Ishikawa (cell line): Measurements from ENCODE around the gene MEOX2.

Experiments
- CEBPB ChIP-seq: IDR thresholded peaks from 2 replicates; pipeline ENCODE4 v1.6.1; 2012
- CREB1 ChIP-seq: IDR thresholded peaks from 2 replicates; pipeline ENCODE4 v1.6.1; 2012; ENCODE audit warnings: low read depth
- EGR1 ChIP-seq: IDR thresholded peaks from 2 replicates; pipeline ENCODE4 v1.6.1; 2012
- EP300 ChIP-seq: IDR thresholded peaks from 2 replicates; pipeline ENCODE4 v1.6.1; 2012; ENCODE audit warnings: borderline replicate concordance
- FOXM1 ChIP-seq: IDR thresholded peaks from 2 replicates; pipeline ENCODE4 v1.6.1; 2012; ENCODE audit warnings: low read depth, borderline replicate concordance
- NFIC ChIP-seq: IDR thresholded peaks from 2 replicates; pipeline ENCODE4 v1.6.1; 2012
- RAD21 ChIP-seq: IDR thresholded peaks from 2 replicates; pipeline ENCODE4 v1.6.1; 2012; ENCODE audit warnings: low read depth
- TAF1 ChIP-seq: IDR thresholded peaks from 2 replicates; pipeline ENCODE4 v1.6.1; 2012; ENCODE audit warnings: low read depth, mild to moderate bottlenecking
- TCF12 ChIP-seq: IDR thresholded peaks from 2 replicates; pipeline ENCODE4 v1.6.1; 2012; ENCODE audit warnings: low read depth
- TEAD4 ChIP-seq: IDR thresholded peaks from 2 replicates; pipeline ENCODE4 v1.6.1; 2012
- YY1 ChIP-seq: IDR thresholded peaks from 2 replicates; pipeline ENCODE4 v1.6.1; 2012; ENCODE audit warnings: low read depth
- ZBTB7A ChIP-seq: IDR thresholded peaks from 2 replicates; pipeline ENCODE4 v1.6.1; 2012; ENCODE audit warnings: low read depth
- TF ChIP-seq, protein P1 (sequence below): IDR thresholded peaks from 2 replicates; pipeline ENCODE4 v1.6.1; 2012
- TF ChIP-seq, protein P2 (sequence below): IDR thresholded peaks from 2 replicates; pipeline ENCODE4 v1.6.1; 2012
- TF ChIP-seq, protein P3 (sequence below): IDR thresholded peaks from 2 replicates; pipeline ENCODE4 v1.6.1; 2012; ENCODE audit warnings: low read depth, mild to moderate bottlenecking

Gene MEOX2

DNA sequence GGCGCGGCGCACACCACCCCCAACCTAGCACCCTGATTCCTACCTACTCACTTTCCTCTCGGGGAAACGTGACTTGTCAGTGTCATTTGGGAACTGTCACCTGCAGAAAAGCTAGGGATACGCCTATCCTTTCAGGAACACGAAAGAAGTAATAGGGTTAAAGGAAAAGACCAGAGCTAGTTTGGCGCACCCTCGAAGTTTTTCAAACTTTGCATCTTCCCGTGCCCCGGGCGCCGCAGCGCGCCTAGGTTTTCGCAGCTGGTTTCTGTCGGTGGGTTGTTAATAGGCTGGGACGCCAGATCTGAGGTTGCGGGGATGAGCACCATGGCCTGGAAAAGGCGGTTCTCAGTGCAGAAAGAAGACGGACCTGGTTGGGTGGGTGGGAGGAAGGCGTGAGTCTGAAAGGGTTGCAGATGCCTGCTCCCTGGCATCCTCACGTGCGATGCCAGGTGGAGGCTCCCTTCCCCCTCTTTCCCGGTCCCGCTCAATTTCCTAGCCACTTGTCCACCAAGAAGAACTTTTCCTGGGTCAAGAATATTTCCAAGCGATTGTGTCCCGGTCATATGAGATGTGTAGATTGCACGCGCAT is 568 bp upstream of the MEOX2 start:
- TF ChIP-seq TCF12, result no peak
- no peak for TF ChIP-seq CREB1
- TF ChIP-seq TEAD4, result no peak
- TF ChIP-seq, protein P1, sequence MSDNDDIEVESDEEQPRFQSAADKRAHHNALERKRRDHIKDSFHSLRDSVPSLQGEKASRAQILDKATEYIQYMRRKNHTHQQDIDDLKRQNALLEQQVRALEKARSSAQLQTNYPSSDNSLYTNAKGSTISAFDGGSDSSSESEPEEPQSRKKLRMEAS, result no peak

DNA sequence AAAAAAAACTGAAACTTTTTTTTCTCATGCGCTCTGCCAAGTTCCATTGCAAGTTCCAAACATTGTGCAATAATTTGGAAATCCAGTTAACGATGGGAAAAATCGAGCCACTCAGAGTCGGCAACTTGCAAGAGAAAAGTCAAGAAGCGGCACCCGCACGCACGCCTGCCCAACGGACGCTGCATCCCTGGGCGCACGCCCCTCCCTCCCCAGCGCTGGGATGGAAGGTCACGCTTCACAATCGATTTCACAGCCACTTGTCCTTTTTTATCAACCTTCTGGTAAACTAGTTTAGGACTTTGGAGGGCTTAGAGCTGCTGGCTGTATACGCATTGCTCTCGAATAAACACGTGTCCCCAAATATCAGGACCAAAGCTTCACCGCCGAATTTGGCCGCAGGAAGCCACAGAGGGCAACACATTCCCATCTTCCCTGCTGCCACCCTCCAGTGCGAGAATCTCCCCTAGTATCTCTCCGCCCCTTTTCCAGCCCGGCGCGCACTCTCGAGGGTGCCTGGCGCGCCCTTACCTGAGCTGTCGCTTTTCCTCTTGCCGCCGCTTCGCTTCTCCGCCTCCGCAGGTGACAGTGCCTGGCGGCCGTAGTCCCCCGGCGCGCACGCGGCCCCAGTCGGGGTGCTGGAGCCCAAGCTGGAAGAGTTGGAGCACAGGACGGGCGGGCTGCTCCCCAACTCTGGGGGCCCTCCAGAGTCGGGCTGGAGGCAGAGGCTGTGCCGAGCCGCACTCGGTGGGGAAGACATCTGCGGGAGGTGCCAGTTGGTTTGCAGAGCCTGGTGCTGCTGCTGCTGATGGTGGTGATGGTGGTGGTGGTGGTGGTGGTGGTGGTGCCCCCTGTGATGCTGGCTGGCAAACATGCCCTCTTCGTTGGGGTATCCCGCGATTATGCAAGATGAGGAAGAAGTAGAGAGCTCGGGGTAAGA is 857 bp downstream of the MEOX2 start:
- TF ChIP-seq, protein P2, sequence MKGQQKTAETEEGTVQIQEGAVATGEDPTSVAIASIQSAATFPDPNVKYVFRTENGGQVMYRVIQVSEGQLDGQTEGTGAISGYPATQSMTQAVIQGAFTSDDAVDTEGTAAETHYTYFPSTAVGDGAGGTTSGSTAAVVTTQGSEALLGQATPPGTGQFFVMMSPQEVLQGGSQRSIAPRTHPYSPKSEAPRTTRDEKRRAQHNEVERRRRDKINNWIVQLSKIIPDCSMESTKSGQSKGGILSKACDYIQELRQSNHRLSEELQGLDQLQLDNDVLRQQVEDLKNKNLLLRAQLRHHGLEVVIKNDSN, result no peak
- no peak for TF ChIP-seq FOXM1

DNA sequence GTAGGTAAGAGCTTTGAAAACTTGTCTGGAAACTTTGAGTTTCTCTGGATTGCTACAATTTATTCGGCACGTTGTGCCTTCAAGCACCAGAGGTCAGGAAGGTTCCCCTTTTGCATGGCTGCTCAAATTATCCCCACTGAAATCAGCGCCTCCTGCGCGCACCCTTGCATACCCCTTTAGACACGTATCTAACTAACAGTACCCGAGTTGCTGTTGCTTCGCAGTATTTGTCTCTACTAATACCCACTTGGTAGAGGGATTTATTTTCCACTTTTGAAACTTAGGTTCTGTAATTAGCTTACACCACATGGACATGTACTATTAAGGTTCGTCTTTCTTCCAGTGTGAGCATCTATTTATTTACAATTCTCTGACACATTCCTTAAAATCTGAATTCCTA is 1.6 kb downstream of the MEOX2 start:
- no peak for TF ChIP-seq RAD21
- TF ChIP-seq CEBPB, result no peak
- TF ChIP-seq TCF12, result no peak
- no peak for TF ChIP-seq NFIC
- no peak for TF ChIP-seq TAF1
- TF ChIP-seq, protein P1, result no peak
- no peak for TF ChIP-seq EGR1
- no peak for TF ChIP-seq CREB1
- TF ChIP-seq YY1, result no peak
- TF ChIP-seq ZBTB7A, result no peak
- no peak for TF ChIP-seq FOXM1
- no peak for TF ChIP-seq TEAD4
- TF ChIP-seq EP300, result no peak
- TF ChIP-seq, protein P2, result no peak
- TF ChIP-seq, protein P3, sequence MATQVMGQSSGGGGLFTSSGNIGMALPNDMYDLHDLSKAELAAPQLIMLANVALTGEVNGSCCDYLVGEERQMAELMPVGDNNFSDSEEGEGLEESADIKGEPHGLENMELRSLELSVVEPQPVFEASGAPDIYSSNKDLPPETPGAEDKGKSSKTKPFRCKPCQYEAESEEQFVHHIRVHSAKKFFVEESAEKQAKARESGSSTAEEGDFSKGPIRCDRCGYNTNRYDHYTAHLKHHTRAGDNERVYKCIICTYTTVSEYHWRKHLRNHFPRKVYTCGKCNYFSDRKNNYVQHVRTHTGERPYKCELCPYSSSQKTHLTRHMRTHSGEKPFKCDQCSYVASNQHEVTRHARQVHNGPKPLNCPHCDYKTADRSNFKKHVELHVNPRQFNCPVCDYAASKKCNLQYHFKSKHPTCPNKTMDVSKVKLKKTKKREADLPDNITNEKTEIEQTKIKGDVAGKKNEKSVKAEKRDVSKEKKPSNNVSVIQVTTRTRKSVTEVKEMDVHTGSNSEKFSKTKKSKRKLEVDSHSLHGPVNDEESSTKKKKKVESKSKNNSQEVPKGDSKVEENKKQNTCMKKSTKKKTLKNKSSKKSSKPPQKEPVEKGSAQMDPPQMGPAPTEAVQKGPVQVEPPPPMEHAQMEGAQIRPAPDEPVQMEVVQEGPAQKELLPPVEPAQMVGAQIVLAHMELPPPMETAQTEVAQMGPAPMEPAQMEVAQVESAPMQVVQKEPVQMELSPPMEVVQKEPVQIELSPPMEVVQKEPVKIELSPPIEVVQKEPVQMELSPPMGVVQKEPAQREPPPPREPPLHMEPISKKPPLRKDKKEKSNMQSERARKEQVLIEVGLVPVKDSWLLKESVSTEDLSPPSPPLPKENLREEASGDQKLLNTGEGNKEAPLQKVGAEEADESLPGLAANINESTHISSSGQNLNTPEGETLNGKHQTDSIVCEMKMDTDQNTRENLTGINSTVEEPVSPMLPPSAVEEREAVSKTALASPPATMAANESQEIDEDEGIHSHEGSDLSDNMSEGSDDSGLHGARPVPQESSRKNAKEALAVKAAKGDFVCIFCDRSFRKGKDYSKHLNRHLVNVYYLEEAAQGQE, result no peak

DNA sequence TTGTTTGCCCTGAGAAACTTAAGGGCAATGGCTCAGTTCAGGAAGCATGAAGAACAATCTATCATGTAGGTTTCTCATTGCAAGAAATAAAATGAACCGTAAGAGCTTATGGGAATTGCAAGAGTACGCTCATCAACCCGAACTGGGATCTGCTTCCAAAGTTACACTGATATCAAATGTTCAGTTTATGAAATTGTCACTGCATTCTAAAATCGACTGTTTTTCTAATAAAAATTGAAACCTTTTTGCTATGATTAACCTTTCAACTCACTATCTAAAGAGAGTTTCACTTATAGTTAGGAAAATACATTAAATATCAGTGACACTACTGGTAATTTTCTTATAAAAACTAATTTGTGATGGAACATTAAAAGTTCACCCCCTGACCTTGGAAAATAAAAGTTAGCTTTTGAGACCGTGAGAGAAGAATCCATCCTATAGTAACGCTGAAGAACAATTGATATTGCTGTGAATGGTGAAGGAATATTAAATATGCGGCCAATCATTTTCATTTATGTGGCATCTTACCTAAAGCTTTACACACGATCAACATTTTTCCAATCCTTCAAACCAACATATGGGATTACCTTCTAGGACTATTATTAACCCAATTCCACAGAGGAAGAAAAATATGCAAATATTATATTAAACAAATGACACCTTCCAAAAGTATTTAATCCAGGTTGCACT is 2.2 kb downstream of the MEOX2 start:
- TF ChIP-seq TEAD4, result no peak

DNA sequence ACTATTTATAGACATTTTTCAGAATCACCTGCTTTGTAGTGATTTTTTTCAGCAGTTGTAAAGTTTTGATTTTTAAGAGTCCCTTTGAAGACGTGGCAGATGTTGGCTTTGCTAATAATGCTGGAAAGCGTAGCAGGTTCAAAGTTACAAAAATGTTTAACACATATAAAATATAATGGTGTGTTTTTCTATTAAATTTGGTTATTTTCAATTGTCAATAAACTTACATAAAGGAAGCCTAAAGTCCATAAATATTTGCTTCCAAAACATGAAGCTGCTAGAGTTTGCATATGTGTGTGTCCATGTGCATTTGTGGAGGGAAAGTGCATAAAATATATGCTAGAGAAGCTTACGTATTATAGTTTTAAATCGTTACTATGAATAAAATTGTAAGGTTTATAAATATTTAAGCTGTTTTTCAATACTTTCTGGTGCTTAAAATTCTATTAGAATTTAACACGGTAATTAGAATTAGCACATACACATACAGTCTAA is 3.7 kb downstream of the MEOX2 start:
- no peak for TF ChIP-seq TAF1
- TF ChIP-seq, protein P2, result no peak
- no peak for TF ChIP-seq RAD21
- TF ChIP-seq, protein P1, result no peak
- no peak for TF ChIP-seq EP300
- TF ChIP-seq TCF12, result no peak
- no peak for TF ChIP-seq ZBTB7A
- TF ChIP-seq, protein P3, result no peak
- TF ChIP-seq FOXM1, result no peak
- TF ChIP-seq NFIC, result no peak
- no peak for TF ChIP-seq YY1
- no peak for TF ChIP-seq CEBPB
- TF ChIP-seq CREB1, result no peak
- TF ChIP-seq EGR1, result no peak
- no peak for TF ChIP-seq TEAD4
